Measurements from ENCODE around the gene KIAA0930. TPM values are rescaled to one million over a fixed set of nuclear protein-coding genes. Genes with fewer than 3 reads are reported as not detected.
A peak's percentile ranks its signal among the peaks of the same experiment; 100 is the strongest.

KIAA0930 gene
- total and polyA plus RNA-seq, 2 of the 4 experiments (the other 2 are of a cell fraction): 25.3 to 34.1 TPM

GRCh38 chr22:45212992-45213751 is 27.5 kb downstream of the KIAA0930 start (continued):
- TF ChIP-seq ELK1 (IDR thresholded peaks at IDR 0.05; ENCODE audit: borderline replicate concordance, low read depth, low read length): no peak

GRCh38 chr22:45212306-45212709 is 28.4 kb downstream of the KIAA0930 start:
- Histone ChIP-seq H3K18ac (ENCODE audit: low read depth, low read length) (no peak overlapping the region; the same call in 1 of the 2 replicates), H2BK5ac (ENCODE audit: low read depth, low read length, poor library complexity, severe bottlenecking) (peak overlapping the region; percentile 77), H2AK9ac (replicated peaks; ENCODE audit: low read depth, low read length, poor library complexity) (peak overlapping the region; percentile 87), H3K14ac (replicated peaks; ENCODE audit: low read depth, low read length) (peak overlapping the region; percentile 87; the same call in 1 of the 2 replicates), H3K9me1 (ENCODE audit: insufficient read depth, low read length) (peaks cover 43% of the 10 kb centered on the region), H4K8ac (ENCODE audit: low read depth in 2 of 2, low read length in 2 of 2) (no peak overlapping the region; a peak in 1 of 4 replicates), H2BK120ac (ENCODE audit: low read depth, low read length) (peak overlapping the region; percentile 82), H2AK5ac (ENCODE audit: low read depth, low read length) (peak overlapping the region; percentile 98; the same call in 1 of the 2 replicates), H2BK20ac (ENCODE audit: low read depth, low read length) (peak overlapping the region; percentile 82), H3K27ac (ENCODE audit: insufficient read depth, low read length) (peak overlapping the region; percentile 75), H3K9me3 (ENCODE audit: control insufficient read depth, insufficient read depth, low read length) (no peaks in the 10 kb centered on the region), H2AFZ (replicated peaks; ENCODE audit: low read length, poor library complexity) (peak overlapping the region; percentile 82), H3K4me1 (ENCODE audit: control insufficient read depth, insufficient read depth, low read length) (peaks cover 45% of the 10 kb centered on the region), H3K4me2 (ENCODE audit: low read depth, low read length) (peak overlapping the region; percentile 86), H4K91ac (ENCODE audit: insufficient read depth, low read depth, low read length) (no peak overlapping the region), H2BK15ac (ENCODE audit: low read depth, low read length) (peak overlapping the region; percentile 59; the same call in 1 of the 3 replicates), H4K5ac (ENCODE audit: low read depth, low read length) (no peak overlapping the region), H3K56ac (ENCODE audit: extremely low read depth, insufficient read depth, low read length) (peak overlapping the region; percentile 54; the same call in 1 of the 2 replicates), H3K79me1 (ENCODE audit: low read depth in 1 of 2, low read length in 2 of 2) (peaks cover 31 to 79% of the 10 kb centered on the region in 2 experiments), H3K4ac (ENCODE audit: low read depth, low read length) (peak overlapping the region; percentile 80), H3K36me3 (ENCODE audit: control insufficient read depth, insufficient read depth, low read length) (peaks cover 2% of the 10 kb centered on the region; the same call in 1 of the 2 replicates), H3K23ac (ENCODE audit: low read depth, low read length) (peak overlapping the region; percentile 66; the same call in 1 of the 2 replicates), H3K27me3 (ENCODE audit: control insufficient read depth, insufficient read depth, low read length) (no peaks in the 10 kb centered on the region), H3K9ac (ENCODE audit: low read depth, low read length) (peak overlapping the region; percentile 59), H3K4me3 (ENCODE audit: insufficient read depth, low read depth, low read length) (peak overlapping the region; percentile 30), H4K20me1 (ENCODE audit: insufficient read depth, low read length) (peaks cover 51% of the 10 kb centered on the region)
- intact Hi-C loops (cut with micrococcal nuclease): loop anchor here (1.0 to 2.0 kb wide), 2 partner anchors 28 to 237 kb away; partner anchors contain the start of gene KIAA0930
- POLR2A ChIA-PET (ENCODE audit: unreplicated experiment): interaction anchor here (0.6 kb wide), 1 partner anchor 48 kb away, joined by 3 read pairs; the partner anchor contains the start of gene NUP50
- dilution Hi-C loops (cut with HindIII; ENCODE audit: low sequenced_read_pairs, unreplicated experiment): no loop called here
- CTCF ChIA-PET: interaction anchor here (1.0 kb wide), 1 partner anchor 180 kb away, joined by 4 read pairs; no protein-coding TSS in a partner anchor
- no TSS peak for BruUV-seq (replicated peaks)
- ATAC-seq (ENCODE audit: low read depth): peak; percentile 81
- WGBS, 2 experiments (ENCODE audit: extremely low coverage in 2 of 2, insufficient read length in 1 of 2): no CpG with 5 or more reads among the region's 14 CpGs
- peak; percentile 96 for DNase-seq
- in situ Hi-C loops (cut with MboI; ENCODE audit: low sequenced_read_pairs): no loop called here
- TF ChIP-seq CHD1 (IDR thresholded peaks at IDR 0.05; ENCODE audit: low read depth, low read length) (no peak), FOS (IDR thresholded peaks at IDR 0.05; ENCODE audit: low read depth, low read length) (peak; percentile 71; the same call in 1 of the 2 replicates), SMC3 (IDR thresholded peaks at IDR 0.05; ENCODE audit: low read depth, low read length) (no peak; the same call in 1 of the 2 replicates), USF2 (IDR thresholded peaks at IDR 0.05; ENCODE audit: low read depth, low read length) (peak; percentile 42; the same call in 1 of the 2 replicates), ELK1 (IDR thresholded peaks at IDR 0.05; ENCODE audit: borderline replicate concordance, low read depth, low read length) (no peak), RCOR1 (IDR thresholded peaks at IDR 0.05; ENCODE audit: insufficient replicate concordance, low read length) (no peak), CTCF (conservative IDR thresholded peaks at IDR 0.05; ENCODE audit: low read depth, low read length) (peak; percentile 17; the same call in 1 of the 2 replicates)
